GM21528 (cell line): ENCODE measurements around the gene UGGT1.
"Not testable (repeated sequence)": the region's sequence is repeated elsewhere in the genome, so short reads cannot be mapped to it uniquely, and the experiment has no call there.

ENCODE experiments used
- ATAC-seq: cut with Tn5 transposase; IDR thresholded peaks from one replicate; pipeline ENCODE4 v1.9.1; 2021; ENCODE audit warnings: mild to moderate bottlenecking, moderate library complexity; ENCODE audit not compliant: unreplicated experiment, low FRiP score

Gene UGGT1

DNA sequence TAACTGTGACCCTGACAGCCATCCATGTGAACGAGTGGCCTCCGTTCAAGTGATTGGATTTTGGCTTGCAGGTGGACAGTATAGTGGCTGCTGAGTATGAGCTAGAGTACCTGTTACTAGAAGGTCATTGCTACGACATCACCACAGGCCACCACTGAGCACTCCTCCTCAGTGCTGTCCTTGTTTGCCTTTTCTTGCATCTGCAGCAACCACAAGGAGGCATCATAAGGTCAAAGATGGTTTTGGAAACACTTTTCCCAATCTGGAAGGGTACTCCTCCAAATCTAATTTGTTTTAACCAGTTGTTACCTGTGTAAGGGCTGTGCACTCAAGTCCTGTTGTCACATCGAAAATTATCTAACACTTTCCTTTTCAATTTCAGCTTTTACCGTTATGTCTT lies 81.2 kb downstream of the UGGT1 start:
- no peak for ATAC-seq

DNA sequence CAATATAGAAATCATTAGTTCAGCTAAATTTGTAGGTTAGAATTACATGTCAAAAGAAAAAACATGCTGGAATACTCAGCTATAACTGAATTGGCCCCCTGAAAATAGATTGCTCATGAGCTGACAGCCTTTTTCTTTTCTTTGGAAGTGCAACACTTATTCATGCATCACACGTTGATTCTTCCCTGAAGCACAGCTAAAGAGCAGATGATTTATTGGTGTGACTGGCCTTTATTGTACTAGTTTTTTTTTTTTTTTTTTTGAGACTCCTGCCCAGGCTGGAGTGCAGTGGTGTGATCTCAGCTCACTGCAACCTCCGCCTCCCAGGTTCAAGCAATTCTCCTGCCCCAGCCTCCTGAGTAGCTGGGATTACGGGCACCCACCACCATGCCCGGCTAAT lies 83.1 kb downstream of the UGGT1 start:
- not testable (repeated sequence) for ATAC-seq

DNA sequence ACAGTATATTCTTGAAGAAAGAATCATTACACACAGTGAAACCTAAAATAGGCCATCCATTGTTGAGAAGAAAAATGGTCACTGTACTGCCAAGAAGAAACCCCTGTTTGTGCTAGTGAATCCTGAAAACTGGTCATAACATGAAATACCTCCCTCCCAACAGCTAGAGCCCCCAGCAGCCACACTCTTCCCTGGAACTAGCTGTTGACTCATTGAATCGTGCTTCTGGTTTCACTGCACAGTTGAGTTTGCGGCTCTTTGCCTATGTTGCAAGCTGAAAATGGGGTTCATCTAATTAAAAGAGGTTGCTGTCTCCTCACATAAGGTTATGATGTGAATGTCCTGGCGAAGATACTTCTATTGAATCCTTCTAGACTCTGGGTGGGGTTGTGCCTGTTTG lies 86.3 kb downstream of the UGGT1 start:
- ATAC-seq: no peak

- no peak for ATAC-seq
These were observed 87.2 kb downstream of the UGGT1 start for GRCh38 chr2:128178149-128178649.

DNA sequence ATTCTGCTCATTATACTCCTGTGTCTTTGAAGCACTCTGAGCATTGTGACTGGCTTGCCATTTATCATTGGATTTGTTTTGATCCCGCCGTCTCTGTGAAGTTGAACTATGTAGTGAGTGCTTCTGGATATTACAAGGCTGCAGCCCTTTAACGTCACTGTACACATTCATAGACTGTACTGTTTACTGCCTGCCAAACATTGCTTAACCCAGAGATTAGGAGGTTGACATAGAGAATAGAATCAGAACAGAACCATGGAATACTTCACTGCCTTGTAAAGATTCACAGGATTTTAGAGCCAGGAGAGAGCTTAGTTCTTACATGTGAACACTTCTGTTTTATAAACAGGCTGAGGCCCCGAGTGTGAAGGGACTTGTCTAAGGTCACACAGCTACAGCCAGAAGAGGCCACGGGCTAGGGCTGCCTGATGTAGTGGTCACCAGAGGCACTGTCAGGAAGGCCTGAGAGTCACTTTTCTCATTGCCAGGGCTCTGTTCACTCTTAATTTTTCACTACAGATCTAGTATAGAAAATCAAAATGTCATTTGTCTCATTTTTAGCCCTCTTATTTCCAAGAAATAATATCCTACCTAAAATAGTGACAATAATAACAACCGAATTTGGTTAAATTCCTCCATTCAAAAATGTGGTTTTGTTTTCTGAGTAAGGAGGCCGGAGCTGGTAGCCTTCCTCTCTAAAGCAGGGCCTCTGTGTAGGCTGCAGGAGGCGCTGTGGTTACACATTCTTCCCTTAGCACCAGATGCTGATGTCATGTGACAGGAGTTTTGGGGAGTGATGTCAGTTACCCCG lies 87.9 kb downstream of the UGGT1 start:
- no peak for ATAC-seq

DNA sequence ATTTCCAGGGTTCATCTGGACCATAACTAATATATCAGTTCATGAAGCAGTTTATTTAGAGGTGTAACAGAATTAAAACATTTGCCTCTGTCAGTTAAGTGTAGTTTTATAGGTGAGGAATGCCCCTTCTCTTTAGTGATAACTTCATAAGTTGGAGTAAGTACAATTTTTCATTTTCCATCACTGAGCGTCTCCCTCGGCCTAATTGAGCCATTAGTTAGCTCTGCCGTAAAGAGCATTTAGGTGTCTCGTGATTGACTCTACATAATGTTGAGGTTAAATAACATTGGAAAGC lies 88.4 kb downstream of the UGGT1 start:
- ATAC-seq: no peak

DNA sequence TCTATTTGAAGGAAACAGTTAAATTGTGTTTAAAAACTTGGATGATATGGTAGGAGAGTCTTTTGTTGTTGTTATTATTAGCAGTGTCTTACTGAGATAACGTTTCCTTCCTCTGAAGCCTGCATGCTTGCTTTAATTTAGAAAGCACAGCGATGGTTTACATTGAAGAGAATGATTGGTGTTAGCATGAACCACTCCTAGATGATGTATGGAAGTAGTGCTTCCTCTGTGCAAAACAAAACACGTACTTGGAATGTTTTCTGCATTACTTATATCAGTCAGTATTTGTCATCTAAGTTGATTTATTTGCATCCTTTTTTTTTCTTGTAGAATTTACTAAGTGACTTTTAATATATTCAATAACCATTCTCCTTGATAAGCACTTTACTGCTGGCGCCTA lies 89.0 kb downstream of the UGGT1 start:
- ATAC-seq: no peak

DNA sequence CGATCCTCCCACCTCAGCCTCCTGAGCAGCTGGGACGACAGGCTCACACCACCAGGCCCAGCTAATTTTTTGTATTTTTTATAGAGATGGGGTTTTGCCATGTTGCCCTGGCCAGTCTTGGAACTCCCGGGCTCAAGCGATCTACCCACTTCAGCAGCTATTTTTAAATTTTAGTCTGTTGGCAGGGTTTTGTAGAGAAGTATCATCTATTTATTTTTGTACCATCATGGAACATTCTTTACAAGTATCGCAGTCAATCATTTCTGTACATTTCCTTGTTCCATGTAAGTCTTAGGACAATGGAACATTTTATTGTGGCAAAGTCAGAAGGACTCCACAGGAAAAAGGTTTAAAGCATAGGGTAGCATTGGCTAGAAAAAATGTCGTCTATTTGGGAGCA lies 94.6 kb downstream of the UGGT1 start:
- ATAC-seq: no peak

DNA sequence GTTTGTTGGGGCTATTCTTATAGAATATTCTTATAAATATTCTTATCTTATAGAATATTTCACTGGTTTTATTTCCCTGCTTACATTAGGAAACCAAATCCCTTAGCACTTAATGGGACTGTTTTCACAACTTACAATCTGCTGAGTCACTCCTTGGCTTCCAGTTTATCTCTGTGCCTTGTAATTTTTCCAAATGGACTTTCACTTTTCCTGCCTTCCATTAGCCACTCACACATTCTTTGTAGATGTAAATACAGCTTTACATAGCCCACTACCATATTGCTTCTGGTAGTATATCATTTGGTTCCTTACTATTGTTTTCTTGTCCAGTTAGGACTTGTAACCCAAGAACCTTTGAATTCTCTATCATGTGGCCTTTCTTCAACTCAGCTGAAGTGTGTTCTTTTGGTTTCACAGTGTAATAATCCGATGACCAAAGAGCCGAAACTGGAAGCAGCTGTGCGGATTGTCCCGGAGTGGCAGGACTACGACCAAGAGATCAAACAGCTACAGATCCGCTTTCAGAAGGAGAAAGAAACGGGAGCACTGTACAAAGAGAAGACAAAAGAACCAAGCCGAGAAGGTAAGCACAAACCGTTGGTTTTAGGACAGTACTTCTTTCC lies 96.1 kb downstream of the UGGT1 start:
- ATAC-seq: no peak

DNA sequence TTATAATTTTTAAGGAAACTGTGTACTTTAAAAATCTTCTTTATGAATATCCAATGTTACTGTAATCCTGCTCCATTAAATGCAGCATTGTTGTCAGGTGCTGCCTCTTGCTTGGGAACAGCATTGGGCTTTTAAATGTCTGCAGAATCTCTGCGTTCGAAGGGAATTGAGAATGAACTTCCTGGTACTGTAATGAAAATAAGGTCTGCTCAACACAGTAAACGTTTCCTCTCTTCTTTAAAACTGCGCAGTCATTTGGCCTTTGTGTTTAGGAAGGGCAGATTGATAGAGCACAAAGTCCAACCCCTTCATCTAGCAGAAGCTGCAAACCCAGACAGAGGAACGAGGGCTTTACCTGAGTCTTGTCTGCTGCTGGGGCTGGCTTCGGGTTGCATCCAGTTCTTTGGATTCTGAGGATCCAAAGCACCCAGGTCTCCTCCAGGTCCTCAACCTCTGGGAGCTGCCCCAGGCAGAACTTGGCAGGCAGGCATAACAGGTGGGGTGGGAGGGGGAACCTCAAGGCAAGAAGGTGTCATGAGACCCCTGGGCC lies 104.5 kb downstream of the UGGT1 start:
- no peak for ATAC-seq

- ATAC-seq: no peak
These were observed 105.0 kb downstream of the UGGT1 start for GRCh38 chr2:128196026-128196425.

DNA sequence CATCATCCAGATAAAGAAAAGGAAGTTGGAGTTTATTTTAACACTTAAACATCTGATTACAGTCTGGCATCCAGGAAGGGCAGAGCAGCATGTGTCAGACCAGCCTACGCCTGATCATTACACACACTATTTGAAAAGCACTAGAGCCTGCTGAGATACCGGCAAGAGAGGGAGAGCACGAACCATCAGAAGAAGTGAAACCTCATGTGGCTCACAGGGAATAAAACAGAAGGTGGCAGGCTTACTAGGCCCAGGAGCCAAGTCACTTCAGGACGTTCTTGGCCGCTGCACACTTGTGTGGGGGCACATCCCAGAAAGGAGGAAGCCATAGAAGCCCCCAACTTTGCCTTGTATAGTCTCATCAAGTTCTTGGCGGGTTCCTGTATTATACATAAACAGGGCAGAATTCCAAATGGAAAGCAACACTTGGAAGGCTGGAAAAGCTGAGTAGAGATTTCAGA lies 105.5 kb downstream of the UGGT1 start:
- no peak for ATAC-seq

DNA sequence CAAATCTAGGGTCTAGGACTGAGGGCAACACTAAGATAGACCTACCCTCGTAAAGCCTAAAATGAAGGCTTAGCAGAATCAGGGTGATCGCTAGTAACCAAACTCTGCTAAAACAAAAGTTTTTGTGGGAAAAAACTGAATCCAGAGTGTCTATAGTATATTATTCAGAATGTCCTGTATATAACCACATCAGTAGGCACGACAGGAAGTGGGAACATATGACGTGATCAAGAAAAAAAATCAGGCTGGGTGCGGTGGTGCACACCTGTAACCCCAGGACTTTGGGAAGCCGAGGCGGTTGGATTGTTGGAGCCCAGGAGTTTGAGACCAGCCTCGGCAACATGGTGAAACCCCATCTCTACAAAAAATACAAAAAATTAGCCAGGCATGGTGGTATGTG lies 106.1 kb downstream of the UGGT1 start:
- ATAC-seq: no peak

- ATAC-seq: no peak
These were observed 107.7 kb downstream of the UGGT1 start for GRCh38 chr2:128198656-128199055.

- no peak for ATAC-seq
These were observed 108.1 kb downstream of the UGGT1 start for GRCh38 chr2:128199141-128199540.

DNA sequence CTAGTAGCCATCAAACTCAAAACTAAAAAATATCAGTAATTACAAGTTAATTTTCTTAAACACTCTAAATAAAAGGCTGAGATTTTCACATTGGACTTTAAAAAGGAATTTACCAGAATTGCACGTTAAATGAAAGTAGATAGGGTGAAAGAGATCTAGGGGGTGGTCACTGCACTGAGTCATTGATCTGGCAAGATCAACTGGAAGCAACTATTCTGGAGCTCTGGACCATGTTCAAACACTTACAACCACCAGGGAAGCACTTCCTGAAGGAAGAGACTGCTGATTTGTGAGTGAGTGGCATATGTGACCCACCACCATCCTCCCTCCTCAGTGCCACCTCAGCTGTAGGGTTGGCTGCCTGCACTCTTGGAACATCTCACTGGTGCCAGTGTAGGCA lies 111.8 kb downstream of the UGGT1 start:
- ATAC-seq: no peak

DNA sequence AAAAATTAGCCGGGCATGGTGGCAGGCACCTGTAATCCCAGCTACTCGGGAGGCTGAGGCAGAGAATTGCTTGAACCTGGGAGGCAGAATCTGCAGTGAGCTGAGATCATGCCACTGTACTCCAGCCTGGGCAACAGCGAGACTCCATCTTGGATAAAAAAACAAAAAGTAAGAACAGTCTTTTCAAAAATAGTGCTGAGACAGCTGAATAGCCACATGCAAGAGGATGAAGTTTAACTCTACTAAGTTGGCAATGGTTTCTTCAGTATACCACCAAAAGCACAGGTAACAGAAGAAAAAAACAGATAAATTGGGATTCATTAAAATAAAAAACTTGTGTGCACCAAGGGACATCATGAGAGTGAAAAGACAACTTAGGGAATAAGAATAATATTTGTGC lies 115.2 kb downstream of the UGGT1 start:
- no peak for ATAC-seq

- no peak for ATAC-seq
These were observed 117.0 kb downstream of the UGGT1 start for GRCh38 chr2:128208023-128208422.

GRCh38 chr2:128208631-128209324 lies 117.8 kb downstream of the UGGT1 start:
- ATAC-seq: not testable (repeated sequence)

DNA sequence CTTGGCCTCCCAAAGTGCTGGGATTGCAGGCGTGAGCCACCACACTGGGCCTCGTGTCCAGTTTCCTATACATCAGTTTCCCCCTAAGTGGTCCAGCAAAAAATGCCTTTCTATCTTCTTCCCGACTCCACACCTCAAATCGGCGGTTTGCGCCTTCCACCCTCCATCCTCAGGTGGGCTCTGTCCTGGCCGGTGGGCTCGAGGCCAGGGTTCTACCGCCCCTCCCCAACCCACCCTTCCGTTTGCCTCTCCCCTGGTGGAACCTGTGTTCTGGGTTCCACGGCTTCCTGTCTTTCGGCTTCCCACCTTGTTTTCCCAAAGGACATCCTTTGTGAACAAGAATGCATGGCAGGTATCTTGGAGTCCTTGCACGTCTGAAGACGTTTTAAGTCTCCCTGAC lies 123.3 kb downstream of the UGGT1 start:
- no peak for ATAC-seq

DNA sequence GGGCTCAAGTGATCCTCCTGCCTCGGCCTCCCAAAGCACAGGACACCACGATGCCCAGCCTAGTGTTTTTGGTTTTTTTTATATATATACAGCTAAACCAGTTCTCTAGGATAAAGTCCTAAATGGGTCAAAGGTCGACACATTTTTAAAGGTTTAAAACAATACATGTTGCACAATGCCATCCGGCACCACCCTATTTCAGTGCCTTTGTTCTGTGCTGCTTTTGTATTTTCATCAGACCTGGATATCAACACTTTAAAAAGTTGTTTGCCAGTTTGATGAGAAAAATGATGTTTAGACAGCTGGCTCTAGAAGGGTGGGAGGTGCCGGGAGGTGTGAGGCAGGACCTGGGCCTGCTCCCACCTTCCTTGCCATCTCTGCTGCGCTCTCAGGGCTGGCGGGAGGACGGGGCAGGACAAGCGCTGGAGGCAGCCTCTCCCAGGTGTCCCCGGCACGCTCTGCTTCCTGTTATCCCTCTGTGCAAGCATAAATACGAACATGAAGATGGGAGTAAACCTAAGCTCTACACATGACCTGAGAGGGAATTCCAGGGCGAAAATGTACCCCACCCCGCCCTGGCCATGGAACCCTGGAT lies 124.0 kb downstream of the UGGT1 start:
- ATAC-seq: no peak
